Hypothalamus (tissue), 51 donors: ENCODE data around the gene TNNI3K.

Source experiments
- DNase-seq, 51 donors: peaks; one replicate each; lab custom pipeline; 2025; lab: John Stamatoyannopoulos, UW

TNNI3K gene

GRCh38 chr1:74388855-74389254 is 153.7 kb downstream of the TNNI3K start:
- no peak for DNase-seq

GRCh38 chr1:74392186-74392585 is 157.0 kb downstream of the TNNI3K start:
- no peak for DNase-seq

DNA sequence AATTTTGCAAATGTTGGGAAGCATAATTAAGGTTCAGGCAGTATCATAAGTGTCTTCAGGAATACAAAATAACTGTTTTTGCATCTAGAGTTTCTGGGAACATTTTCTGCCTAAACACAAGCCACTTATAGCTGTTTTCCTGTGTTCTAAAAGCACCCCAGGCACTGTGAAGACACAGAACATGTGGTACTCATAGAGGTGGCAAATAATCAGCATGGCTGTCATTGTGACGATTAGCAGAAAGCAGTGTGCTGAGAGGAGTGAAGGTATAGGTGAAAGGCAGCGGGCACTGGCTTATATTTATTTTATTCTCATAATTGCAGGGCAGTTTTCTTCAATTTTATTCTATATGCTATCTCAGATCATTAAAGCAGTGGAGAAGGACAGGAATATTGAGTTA is 157.7 kb downstream of the TNNI3K start:
- DNase-seq, result no peak

DNA sequence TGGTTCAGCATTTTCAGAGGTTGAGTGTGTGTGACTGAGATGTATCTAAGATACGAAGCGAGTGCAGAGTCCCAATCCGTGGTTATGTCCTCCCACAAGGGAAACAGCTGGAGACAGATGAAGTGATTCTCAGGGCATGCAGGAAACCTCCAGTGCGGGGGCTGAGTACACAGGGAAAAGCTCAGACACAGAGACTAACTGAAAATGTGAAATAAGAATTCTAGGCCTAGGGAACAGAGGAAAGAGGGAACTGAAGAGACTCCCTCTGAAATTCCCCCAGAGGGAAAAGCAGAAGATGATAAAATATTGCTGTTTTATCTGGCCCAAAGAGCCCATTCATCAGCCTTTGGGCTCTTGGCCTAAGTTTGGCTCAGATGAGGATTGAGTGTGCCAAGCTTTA is 160.4 kb downstream of the TNNI3K start:
- DNase-seq, result no peak

- no peak for DNase-seq
Observed at GRCh38 chr1:74396462-74396861, 161.3 kb downstream of the TNNI3K start.

DNA sequence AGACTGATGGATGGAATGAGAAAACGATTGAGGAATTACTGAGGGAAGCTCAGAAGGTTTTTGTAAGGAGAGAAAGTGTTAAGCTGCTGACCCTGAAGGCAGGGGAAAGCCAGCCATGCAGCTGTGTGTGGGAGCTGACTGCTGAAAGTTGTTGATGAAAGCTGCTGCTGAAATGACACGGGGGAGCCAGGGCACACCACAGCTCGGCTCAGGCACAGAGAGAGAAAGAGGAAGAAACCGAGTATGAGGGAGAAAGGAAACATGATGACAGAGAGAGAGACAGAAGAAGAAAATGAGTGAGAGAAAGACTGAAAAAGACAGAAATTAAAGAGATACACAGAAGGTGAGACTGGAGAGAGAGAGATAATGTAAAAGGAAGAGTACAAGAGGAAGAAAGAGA is 161.7 kb downstream of the TNNI3K start:
- DNase-seq, result no peak

GRCh38 chr1:74399249-74399648 is 164.1 kb downstream of the TNNI3K start:
- no peak for DNase-seq

DNA sequence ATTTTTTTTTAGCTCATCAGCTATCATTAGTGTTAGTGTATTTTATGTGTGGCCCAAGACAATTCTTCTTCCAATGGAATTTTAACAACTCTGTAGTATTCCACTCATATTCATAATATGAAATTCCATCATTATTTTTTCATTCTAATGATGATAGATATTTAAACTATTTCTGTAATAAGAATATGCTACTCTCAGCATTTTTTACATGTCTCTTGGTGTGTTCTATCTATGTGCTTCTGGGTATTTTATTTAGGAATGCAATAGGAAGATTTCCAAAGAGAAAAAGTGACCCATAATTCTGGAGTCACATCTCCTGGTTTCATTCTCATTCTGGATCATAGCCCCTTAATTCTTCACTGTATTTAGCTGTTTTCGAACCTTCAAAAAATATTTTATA is 167.7 kb downstream of the TNNI3K start:
- no peak for DNase-seq

GRCh38 chr1:74403606-74404005 is 168.4 kb downstream of the TNNI3K start:
- no peak for DNase-seq

GRCh38 chr1:74406759-74407158 is 171.6 kb downstream of the TNNI3K start:
- no peak for DNase-seq

GRCh38 chr1:74407902-74408301 is 172.7 kb downstream of the TNNI3K start:
- no peak for DNase-seq

DNA sequence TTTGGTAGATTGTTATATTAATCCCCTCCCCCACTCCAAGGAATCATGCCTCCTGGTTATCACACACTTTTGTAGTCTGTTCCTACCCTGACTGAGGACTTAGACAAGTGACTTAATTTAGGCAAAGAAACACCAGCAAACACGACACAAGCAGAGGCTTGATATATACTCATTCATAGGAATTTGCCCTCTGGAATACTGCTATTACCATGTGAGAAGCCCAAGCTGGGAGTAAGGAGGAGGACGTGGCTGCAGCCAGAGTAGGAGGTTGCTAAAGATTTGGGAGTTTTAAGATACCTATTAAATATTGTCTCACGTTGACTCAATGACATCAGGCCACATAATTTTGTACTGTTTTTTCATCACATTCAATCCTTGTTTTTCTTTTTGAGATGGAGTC is 177.1 kb downstream of the TNNI3K start:
- DNase-seq, result no peak

- no peak for DNase-seq
Observed at GRCh38 chr1:74415935-74416334, 180.7 kb downstream of the TNNI3K start.

GRCh38 chr1:74419611-74420010 is 184.4 kb downstream of the TNNI3K start:
- no peak for DNase-seq

- DNase-seq, result no peak
Observed at GRCh38 chr1:74420467-74420866, 185.3 kb downstream of the TNNI3K start.

GRCh38 chr1:74422421-74423292 is 187.5 kb downstream of the TNNI3K start:
- DNase-seq, result no peak

DNA sequence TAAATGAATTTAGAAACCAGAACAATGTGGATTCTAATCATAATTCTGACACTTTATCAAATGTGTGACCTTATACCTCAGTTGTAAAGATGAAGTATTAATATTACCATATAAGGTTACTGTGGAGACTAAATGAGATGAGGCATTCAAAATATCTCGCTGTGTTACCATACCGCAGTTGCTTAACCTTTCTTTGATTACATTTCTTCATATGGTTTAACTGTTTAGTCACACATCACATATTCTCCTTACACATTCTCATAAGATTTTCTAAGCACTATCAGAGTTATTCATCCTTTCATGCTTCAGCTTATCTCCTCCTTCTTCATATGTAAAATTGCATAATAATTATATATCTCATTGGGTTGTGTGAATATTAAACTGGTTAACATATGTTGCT is 188.3 kb downstream of the TNNI3K start:
- DNase-seq, result no peak

- DNase-seq, result no peak
Observed at GRCh38 chr1:74425676-74426075, 190.5 kb downstream of the TNNI3K start.

GRCh38 chr1:74426208-74426937 is 191.2 kb downstream of the TNNI3K start:
- DNase-seq, result peak in 2 of 51 donors; percentile 0 to 9

DNA sequence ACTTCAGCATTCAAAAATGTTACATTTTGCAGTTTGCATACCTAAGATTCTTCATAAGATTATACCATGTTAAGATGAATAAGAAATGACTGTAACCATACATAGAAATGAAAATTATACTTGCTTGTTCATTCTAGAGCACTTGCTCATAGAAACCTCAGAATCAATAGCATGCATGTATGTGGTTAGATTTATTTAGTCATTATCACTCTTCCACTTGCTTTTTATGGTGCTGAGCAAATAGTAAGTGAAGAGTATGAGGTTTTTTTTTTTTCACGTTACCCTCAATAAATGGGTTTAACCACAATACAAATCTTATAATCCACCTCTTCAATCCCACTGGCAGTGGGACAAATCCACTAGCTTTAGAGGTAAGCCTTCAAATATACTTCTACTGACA is 192.5 kb downstream of the TNNI3K start:
- DNase-seq, result no peak

- DNase-seq, result no peak
Observed at GRCh38 chr1:74429580-74429979, 194.4 kb downstream of the TNNI3K start.

DNA sequence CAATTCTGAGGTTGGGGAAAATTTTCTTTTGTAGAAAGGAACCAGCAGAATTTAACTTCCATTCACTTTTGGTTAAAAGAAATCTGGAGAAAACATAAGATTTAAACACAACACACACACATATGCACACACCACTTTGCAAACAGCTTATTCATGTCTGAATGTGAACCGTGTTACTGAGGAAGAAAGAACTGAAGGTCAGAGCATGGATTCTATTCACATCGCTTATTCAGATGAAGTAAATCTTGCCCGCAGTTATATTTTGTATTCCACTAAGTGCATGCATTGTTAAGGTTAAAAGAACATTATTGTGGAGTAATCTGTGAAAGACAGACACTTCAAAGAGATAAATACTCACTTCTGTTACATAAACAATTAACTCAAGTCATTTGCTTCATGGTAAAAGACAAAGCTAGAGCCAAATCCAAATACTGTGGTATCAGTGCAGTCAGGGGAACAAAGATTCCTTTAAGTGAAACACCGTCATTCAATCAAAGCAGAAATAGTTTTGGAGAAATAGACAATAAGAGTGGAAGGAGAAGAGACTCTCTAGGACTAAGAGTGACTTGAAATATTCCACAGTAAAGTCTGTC is 195.3 kb downstream of the TNNI3K start:
- DNase-seq, result peak in 1 of 51 donors; percentile 18
